ENCODE data around the gene TAGLN2. TPM values are rescaled to one million over a fixed set of nuclear protein-coding genes. Genes with fewer than 3 reads are reported as not detected.

The TAGLN2 gene
- total RNA-seq, 1 donor from 2014 or later, result 184 TPM

GRCh38 chr1:159951551-159951950, 26.2 kb upstream of the TAGLN2 start:
- no peak for ATAC-seq
- intact Hi-C loops (cut with DNase I), result no loop called here

GRCh38 chr1:159951016-159951415, 25.7 kb upstream of the TAGLN2 start:
- intact Hi-C loops (cut with DNase I), result no loop called here
- no peak for ATAC-seq

More at GRCh38 chr1:159951551-159951950, 26.2 kb upstream of the TAGLN2 start:
- DNase-seq (ENCODE audit: low spot score), result no peak

GRCh38 chr1:159949981-159950381, 24.7 kb upstream of the TAGLN2 start:
- no peak for ATAC-seq
- no peak for DNase-seq (ENCODE audit: low spot score)
- intact Hi-C loops (cut with DNase I), result no loop called here

More at GRCh38 chr1:159951016-159951415, 25.7 kb upstream of the TAGLN2 start:
- no peak for DNase-seq (ENCODE audit: low spot score)

- intact Hi-C loops (cut with DNase I), result no loop called here
- ATAC-seq (no peak), DNase-seq (ENCODE audit: low spot score) (no peak)
Observed at GRCh38 chr1:159949123-159949522, 23.8 kb upstream of the TAGLN2 start.

GRCh38 chr1:159947942-159948341, 22.6 kb upstream of the TAGLN2 start:
- intact Hi-C loops (cut with DNase I), result no loop called here
- DNase-seq (ENCODE audit: low spot score) (no peak), ATAC-seq (no peak)

- ATAC-seq, result no peak
- intact Hi-C loops (cut with DNase I), result no loop called here
- DNase-seq (ENCODE audit: low spot score), result no peak
Observed at GRCh38 chr1:159946242-159947187, 21.2 kb upstream of the TAGLN2 start.

GRCh38 chr1:159945483-159946241, 20.4 kb upstream of the TAGLN2 start, which contains the start of gene IGSF9:
Gene IGSF9 (minus strand): TSS chr1:159945613. CDS start chr1:159943454, 2,159 bp downstream.
- DNase-seq (ENCODE audit: low spot score) (peak; percentile 82), ATAC-seq (peak; percentile 95)
- intact Hi-C loops (cut with DNase I), result no loop called here

GRCh38 chr1:159944623-159945455, 19.5 kb upstream of the TAGLN2 start:
- intact Hi-C loops (cut with DNase I), result no loop called here

GRCh38 chr1:159943908-159944622, 18.8 kb upstream of the TAGLN2 start:
- DNase-seq (ENCODE audit: low spot score) (no peak), ATAC-seq (no peak)
- intact Hi-C loops (cut with DNase I), result no loop called here

More at GRCh38 chr1:159944623-159945455, 19.5 kb upstream of the TAGLN2 start:
- no peak for DNase-seq (ENCODE audit: low spot score)
- no peak for ATAC-seq

GRCh38 chr1:159943278-159943640, 18.0 kb upstream of the TAGLN2 start:
- intact Hi-C loops (cut with DNase I), result no loop called here

GRCh38 chr1:159942632-159943277, 17.4 kb upstream of the TAGLN2 start:
- intact Hi-C loops (cut with DNase I), result no loop called here
- ATAC-seq, result no peak
- no peak for DNase-seq (ENCODE audit: low spot score)

More at GRCh38 chr1:159943278-159943640, 18.0 kb upstream of the TAGLN2 start:
- peak; percentile 21 for DNase-seq (ENCODE audit: low spot score)
- ATAC-seq, result no peak

- DNase-seq (ENCODE audit: low spot score) (no peak), ATAC-seq (no peak)
- intact Hi-C loops (cut with DNase I), result no loop called here
Observed at GRCh38 chr1:159941591-159942560, 16.6 kb upstream of the TAGLN2 start.

GRCh38 chr1:159941141-159941540, 15.8 kb upstream of the TAGLN2 start:
- intact Hi-C loops (cut with DNase I), result no loop called here
- DNase-seq (ENCODE audit: low spot score) (no peak), ATAC-seq (no peak)

GRCh38 chr1:159940006-159940620, 14.8 kb upstream of the TAGLN2 start:
- intact Hi-C loops (cut with DNase I), result no loop called here

GRCh38 chr1:159939678-159940002, 14.3 kb upstream of the TAGLN2 start:
- no peak for ATAC-seq
- DNase-seq (ENCODE audit: low spot score), result no peak
- intact Hi-C loops (cut with DNase I), result no loop called here

More at GRCh38 chr1:159940006-159940620, 14.8 kb upstream of the TAGLN2 start:
- DNase-seq (ENCODE audit: low spot score), result no peak
- ATAC-seq, result no peak

- ATAC-seq (no peak), DNase-seq (ENCODE audit: low spot score) (no peak)
- intact Hi-C loops (cut with DNase I), result no loop called here
Observed at GRCh38 chr1:159938905-159939677, 13.8 kb upstream of the TAGLN2 start.

Data from sciatic nerve (tissue), 2 donors.